GM19023 (cell line): ENCODE data around the gene KIRREL3.
A peak's percentile ranks its signal among the peaks of the same experiment; 100 is the strongest.

ENCODE experiments used
- ATAC-seq: cut with Tn5 transposase; IDR thresholded peaks from one replicate; pipeline ENCODE4 v1.9.1; 2021; ENCODE audit warnings: mild to moderate bottlenecking, moderate library complexity; ENCODE audit not compliant: unreplicated experiment

KIRREL3 gene

GRCh38 chr11:126918556-126918955 is 82.0 kb downstream of the KIRREL3 start:
- ATAC-seq, result no peak

GRCh38 chr11:126917531-126918204 is 82.9 kb downstream of the KIRREL3 start:
- ATAC-seq, result peak; percentile 94

DNA sequence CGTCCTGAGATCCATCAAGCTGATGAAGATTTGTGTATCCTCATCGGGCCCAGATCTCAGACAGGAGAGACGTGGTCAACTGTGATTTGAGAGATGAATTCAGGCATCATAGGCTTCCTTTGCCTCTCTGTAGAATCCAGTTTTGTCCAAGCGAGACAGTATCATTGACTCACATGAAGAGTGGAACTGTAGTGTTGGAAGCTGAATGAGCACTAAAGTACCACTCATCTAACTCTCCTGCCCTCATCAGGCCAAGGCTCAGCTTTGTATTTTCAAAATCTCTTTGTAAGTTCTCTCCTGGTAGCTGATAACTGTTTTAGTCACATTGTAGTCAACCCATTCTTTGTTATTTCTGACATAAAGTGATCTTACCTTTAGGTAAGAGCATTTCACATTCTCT is 85.1 kb downstream of the KIRREL3 start:
- no peak for ATAC-seq

- no peak for ATAC-seq
These were observed 85.6 kb downstream of the KIRREL3 start for GRCh38 chr11:126914941-126915340.

- no peak for ATAC-seq
These were observed 86.4 kb downstream of the KIRREL3 start for GRCh38 chr11:126914166-126914565.

- no peak for ATAC-seq
These were observed 96.0 kb downstream of the KIRREL3 start for GRCh38 chr11:126904520-126904919.

- no peak for ATAC-seq
These were observed 98.8 kb downstream of the KIRREL3 start for GRCh38 chr11:126901783-126902182.

- ATAC-seq, result no peak
These were observed 100.4 kb downstream of the KIRREL3 start for GRCh38 chr11:126899961-126900748.

DNA sequence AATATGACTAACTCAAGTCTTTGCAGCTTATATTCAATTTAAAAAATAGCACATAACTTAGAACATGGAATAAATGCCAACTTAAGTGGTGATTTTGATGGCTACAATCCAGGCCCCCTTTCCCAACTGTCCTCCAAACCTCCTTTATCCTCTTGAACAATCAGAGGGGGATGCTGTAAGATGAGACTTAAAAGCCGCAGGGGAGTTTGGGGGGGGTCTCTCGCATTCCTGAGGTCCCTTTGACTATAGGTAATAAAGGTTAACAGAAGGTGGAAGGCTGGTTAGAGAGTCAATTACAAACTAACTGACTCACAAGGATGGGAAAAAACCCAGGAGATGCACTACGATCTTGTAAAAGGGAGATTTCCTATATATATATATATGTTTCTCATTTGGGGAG is 101.8 kb downstream of the KIRREL3 start:
- no peak for ATAC-seq

DNA sequence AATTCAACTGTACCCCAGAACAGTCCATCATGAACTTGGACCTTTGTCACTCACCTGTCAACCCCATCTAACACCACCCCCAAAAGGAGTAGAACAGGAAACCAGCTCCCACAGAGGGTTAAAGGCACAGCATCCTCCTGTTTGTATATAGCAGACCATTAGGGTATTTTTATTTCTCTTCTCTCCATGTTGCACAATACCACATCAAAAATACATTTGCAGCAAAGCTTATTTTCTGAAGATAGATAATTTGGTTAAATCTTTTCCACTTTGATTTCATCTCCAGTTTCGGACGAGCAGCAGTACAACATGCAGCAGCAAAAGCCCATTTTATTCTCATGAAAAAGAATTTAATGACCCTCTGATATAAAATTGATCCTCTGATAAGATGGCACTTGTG is 103.1 kb downstream of the KIRREL3 start:
- ATAC-seq, result no peak

DNA sequence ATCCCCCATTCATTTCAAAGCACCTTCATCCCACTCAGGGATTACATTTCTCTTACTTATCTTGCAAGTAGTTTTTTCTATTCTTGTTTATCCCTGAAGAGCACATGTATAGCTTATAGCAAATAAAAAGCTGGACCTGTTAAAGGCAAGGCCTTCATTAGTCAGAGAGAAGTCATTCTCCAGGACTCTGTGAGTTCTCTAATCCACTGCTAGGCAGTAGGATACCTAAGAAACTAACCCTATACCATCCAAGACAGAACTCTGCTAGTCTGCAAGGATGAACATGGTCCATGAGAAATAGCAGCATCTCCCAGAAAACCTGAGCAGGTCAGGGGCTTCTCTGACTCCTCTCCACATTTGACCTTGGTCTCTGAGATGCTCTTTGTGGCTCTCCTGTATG is 104.5 kb downstream of the KIRREL3 start:
- no peak for ATAC-seq

DNA sequence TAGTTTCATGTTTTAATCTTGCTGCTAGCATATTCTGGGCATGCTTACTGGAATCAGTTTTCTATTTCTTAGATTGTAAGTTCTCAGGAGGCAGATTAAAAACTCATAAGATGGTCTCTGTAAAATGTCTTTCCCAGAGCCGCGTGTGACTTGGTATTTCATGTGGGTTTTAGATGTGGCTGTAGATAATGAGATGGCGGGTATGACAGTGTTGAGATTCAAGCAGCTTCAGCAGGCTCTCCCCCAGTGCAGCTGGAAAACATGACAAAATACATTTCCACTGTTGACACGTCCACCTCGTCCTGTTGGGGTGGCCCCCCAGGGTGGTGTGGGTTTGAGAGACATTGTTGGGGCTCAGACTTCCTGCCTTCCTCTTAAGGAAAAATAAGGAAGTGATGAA is 106.8 kb downstream of the KIRREL3 start:
- no peak for ATAC-seq

DNA sequence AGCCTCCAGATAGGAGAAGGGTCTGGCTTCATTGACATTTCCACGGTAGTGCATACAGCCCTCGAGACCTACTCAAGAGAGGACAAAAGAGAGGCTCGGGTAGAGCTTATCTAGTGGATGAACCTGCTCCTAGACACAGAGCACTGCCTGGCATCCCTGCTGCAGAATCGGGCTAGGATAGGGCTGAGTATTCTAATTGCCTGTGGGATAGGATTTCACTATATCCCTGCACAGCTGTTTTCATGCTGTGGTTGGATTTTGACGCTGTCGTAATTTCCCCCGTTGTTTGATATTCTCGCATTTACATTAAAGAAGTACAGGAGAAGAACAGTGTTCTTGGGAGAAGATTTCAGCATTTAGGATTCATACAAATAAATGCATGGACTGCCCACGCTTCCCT is 107.8 kb downstream of the KIRREL3 start:
- ATAC-seq, result no peak

DNA sequence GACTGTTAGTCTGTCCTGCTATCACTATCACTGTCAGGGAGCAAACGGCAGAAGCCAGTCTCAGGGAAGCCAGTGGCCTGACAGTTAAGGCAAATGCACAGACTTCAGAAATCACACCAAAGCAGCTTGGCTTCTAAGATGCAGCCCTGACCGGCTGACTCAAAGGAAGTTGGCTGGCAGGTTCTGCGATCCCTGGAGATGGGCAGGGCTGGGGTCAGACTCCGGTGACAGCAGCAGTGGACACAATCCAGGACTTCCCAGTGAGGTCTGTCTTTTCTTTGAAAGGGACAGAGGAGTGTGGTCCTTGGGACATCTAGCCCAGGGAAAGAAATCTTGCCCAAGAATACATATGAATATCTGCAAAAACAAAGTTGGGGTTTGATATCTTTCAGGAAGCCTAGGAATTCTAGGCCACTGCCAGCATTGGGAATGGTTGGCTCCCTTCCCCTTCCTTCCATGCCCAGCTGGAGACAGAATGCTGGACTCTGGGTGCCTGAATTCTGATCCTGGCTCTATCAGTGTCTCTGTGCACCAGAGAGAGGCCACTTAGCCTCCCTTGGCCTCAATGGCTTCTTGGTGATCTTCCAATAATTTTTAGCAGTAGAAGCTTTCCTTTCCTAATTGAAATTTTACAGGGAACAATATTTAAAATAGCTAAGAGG is 108.9 kb downstream of the KIRREL3 start:
- ATAC-seq, result no peak

- ATAC-seq, result no peak
These were observed 110.0 kb downstream of the KIRREL3 start for GRCh38 chr11:126890561-126890960.

- ATAC-seq, result no peak
These were observed 112.4 kb downstream of the KIRREL3 start for GRCh38 chr11:126888115-126888712.

DNA sequence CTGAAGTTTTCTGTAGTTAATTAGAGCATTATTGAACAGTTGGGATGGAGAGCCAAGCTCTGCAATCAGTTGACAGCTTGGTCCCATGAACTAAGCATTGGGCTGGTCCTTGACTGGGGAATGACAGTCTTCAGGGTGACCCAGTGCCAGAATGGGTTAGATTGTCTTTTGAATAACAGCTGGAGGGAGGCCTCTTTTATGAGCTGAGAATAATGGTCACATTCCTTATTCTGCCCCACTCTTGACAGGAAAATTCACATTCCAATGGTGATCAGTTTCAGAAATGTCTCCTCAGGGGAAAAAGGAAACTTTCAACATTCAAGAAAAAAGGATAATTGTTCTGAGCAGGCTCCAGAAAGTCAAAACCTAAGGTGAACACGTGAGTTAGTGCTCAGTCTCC is 113.9 kb downstream of the KIRREL3 start:
- ATAC-seq, result no peak

GRCh38 chr11:126886085-126886484 is 114.5 kb downstream of the KIRREL3 start:
- no peak for ATAC-seq

DNA sequence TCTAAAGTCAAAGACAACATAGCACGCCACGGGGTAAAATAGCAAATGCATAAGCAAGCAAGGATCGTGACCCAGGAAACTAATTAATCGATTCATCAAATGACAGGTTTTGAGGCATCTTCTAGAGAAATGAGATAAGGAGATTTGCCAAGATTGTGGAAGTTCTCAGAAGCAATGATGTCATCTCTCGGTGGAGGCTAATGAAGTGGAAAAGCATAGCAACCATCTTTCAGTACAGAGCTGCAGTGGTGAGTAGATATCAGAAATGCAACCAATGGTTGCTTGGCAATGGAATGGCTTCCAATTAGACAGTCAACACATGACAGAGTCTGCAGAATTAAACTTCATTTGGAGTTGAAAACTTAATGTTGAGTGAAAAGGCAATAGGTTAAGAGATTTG is 116.0 kb downstream of the KIRREL3 start:
- ATAC-seq, result no peak

GRCh38 chr11:126884192-126884591 is 116.4 kb downstream of the KIRREL3 start:
- ATAC-seq, result no peak

DNA sequence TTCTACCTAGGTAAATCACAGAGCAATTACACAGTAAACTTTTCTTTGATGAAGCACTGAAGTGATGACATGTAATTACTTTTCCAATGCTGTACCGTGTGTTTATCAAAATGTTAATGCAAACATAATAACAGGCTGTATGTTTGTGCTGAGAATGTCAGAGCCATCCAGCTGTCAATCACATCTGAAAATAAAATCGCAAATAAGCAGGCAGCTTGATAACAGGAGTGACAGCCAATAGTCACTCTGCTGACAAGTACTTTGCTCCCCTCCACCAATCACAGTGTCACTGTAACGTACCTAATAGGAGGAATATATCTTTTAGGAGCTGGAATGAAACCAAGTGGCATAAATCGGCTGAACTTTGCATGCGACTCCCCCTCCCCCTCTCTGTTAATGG is 119.7 kb downstream of the KIRREL3 start:
- ATAC-seq, result no peak

GRCh38 chr11:126879516-126879915 is 121.1 kb downstream of the KIRREL3 start:
- no peak for ATAC-seq
